Breast epithelium (tissue), 4 donors: ENCODE measurements around the gene SOCS7. TPM values are rescaled to one million over a fixed set of nuclear protein-coding genes. Genes with fewer than 3 reads are reported as not detected.

Source experiments
- DNase-seq, 2 donors: peaks; one replicate each; pipeline ENCODE4 v3.0.0-alpha.2; 2019; ENCODE audit warnings: low spot score in 2 of 2
- H3K27ac ChIP-seq, 2 donors: fragments of 200-600 bp; sonication (generic) in 1 of 2; one replicate each; pipeline ENCODE4 v1.5.1; 2016 to 2019; ENCODE audit warnings: mild to moderate bottlenecking in 1 of 2
- H3K27me3 ChIP-seq, 2 donors: fragments of 200-600 bp; sonication (generic) in 1 of 2; one replicate each; pipeline versions ENCODE4 v1.5.1 to v1.6.0; 2017 to 2019; ENCODE audit warnings: control low read depth in 1 of 2, mild to moderate bottlenecking in 1 of 2
- H3K36me3 ChIP-seq: fragments of 200-600 bp; one replicate; pipeline ENCODE4 v1.5.1; 2019
- H3K4me1 ChIP-seq, 2 donors: fragments of 200-600 bp; sonication (generic); one replicate each; pipeline ENCODE4 v1.5.1; 2016 to 2019; ENCODE audit warnings: control low read depth in 1 of 2
- H3K4me3 ChIP-seq, 3 donors: fragments of 200-600 bp; sonication (generic); 1 replicate in 2 of 3; 2 replicates in 1 of 3; pipeline ENCODE4 v1.5.1; 2016 to 2019; ENCODE audit warnings: mild to moderate bottlenecking in 3 of 3, moderate library complexity in 2 of 3
- H3K9me3 ChIP-seq, 2 donors: fragments of 200-600 bp; sonication (generic) in 1 of 2; one replicate each; pipeline ENCODE4 v1.5.1; 2016 to 2019; ENCODE audit warnings: control low read depth in 1 of 2
- CTCF ChIP-seq, 3 donors: fragments of 450-650 bp; IDR thresholded peaks; one replicate each; pipeline ENCODE4 v1.5.1; 2016 to 2017; ENCODE audit warnings: antibody characterized with exemption in 3 of 3, mild to moderate bottlenecking in 3 of 3, moderate library complexity in 3 of 3
- POLR2A ChIP-seq: fragments of 450-650 bp; IDR thresholded peaks from one replicate; pipeline ENCODE4 v1.6.1; 2016; ENCODE audit warnings: antibody characterized with exemption, mild to moderate bottlenecking, moderate library complexity
- POLR2AphosphoS5 ChIP-seq, 3 donors: sonication (generic); formaldehyde crosslinking; IDR thresholded peaks; one replicate each; pipeline ENCODE4 v1.6.1; 2017; ENCODE audit warnings: antibody characterized with exemption in 3 of 3
- intact Hi-C: fragments of 100-400 bp; cut with DNase I; formaldehyde crosslinking; loops from one replicate; pipeline ENCODE4 v1.15.1; 2023; ENCODE audit warnings: low total_unique reads
- total RNA-seq, 3 donors: library from RNA; depleted of rRNA; stranded (reverse); fragments of >200 nt; gene quantifications; one replicate each; pipeline ENCODE4 v1.1.0, GENCODE V29; 2016

SOCS7 gene
- total RNA-seq, 3 donors from 2014 or later = 9.9 to 24.0 (median 14.7) TPM

- H3K4me1 ChIP-seq = peaks cover 0 to 6% of the 10 kb centered on the region in 2 donors
- H3K9me3 ChIP-seq = no peaks in the 10 kb centered on the region
- TF ChIP-seq POLR2A (no peak), CTCF (IDR thresholded peaks at IDR 0.05) (no peak), POLR2AphosphoS5 (IDR thresholded peaks at IDR 0.05) (no peak)
- H3K27ac ChIP-seq = no peak within 1 kb of the TSS
- H3K27me3 ChIP-seq = peaks cover 0 to 10% of the 10 kb centered on the region in 2 donors
- intact Hi-C loops = loop anchor here (10.0 kb wide), 1 partner anchor 71 kb away; no protein-coding TSS in a partner anchor
- DNase-seq = no peak
- H3K36me3 ChIP-seq = no peaks in the 10 kb centered on the region
- H3K4me3 ChIP-seq = no peak within 1 kb of the TSS
Measured at GRCh38 chr17:38343608-38344419, 7.8 kb upstream of the SOCS7 start, which contains the start of gene GPR179. TSS of gene GPR179 (minus strand) at chr17:38343956. CDS start at chr17:38343789, 167 bp downstream.

- H3K27me3 ChIP-seq = peaks cover 0 to 10% of the 10 kb centered on the region in 2 donors
- peaks cover 0 to 6% of the 10 kb centered on the region in 2 donors for H3K4me1 ChIP-seq
- no peak overlapping the region for H3K27ac ChIP-seq
- intact Hi-C loops = loop anchor here (10.0 kb wide), 1 partner anchor 70 kb away; no protein-coding TSS in a partner anchor
- DNase-seq = no peak
- TF ChIP-seq CTCF (IDR thresholded peaks at IDR 0.05) = no peak
- TF ChIP-seq POLR2AphosphoS5 (IDR thresholded peaks at IDR 0.05) = no peak
- TF ChIP-seq POLR2A = no peak
- no peaks in the 10 kb centered on the region for H3K9me3 ChIP-seq
- H3K4me3 ChIP-seq = no peak overlapping the region
- H3K36me3 ChIP-seq = no peaks in the 10 kb centered on the region
Measured at GRCh38 chr17:38344420-38344745, 7.3 kb upstream of the SOCS7 start.

GRCh38 chr17:38345743-38346142 is 5.9 kb upstream of the SOCS7 start:
- Histone ChIP-seq H3K27ac (no peak overlapping the region), H3K4me3 (no peak overlapping the region), H3K9me3 (no peaks in the 10 kb centered on the region), H3K36me3 (no peaks in the 10 kb centered on the region), H3K4me1 (peaks cover 0 to 6% of the 10 kb centered on the region in 2 donors), H3K27me3 (peaks cover 0 to 10% of the 10 kb centered on the region in 2 donors)
- no peak for TF ChIP-seq POLR2A
- no peak for TF ChIP-seq POLR2AphosphoS5 (IDR thresholded peaks at IDR 0.05)
- no peak for TF ChIP-seq CTCF (IDR thresholded peaks at IDR 0.05)
- no peak for DNase-seq
- intact Hi-C loops = loop anchor here (10.0 kb wide), 1 partner anchor 69 kb away; no protein-coding TSS in a partner anchor

GRCh38 chr17:38349097-38349730 is 2.4 kb upstream of the SOCS7 start:
- peaks cover 0 to under 1% of the 10 kb centered on the region in 2 donors for H3K27me3 ChIP-seq
- intact Hi-C loops = loop anchor here (10.0 kb wide), 1 partner anchor 66 kb away; no protein-coding TSS in a partner anchor
- TF ChIP-seq POLR2AphosphoS5 (IDR thresholded peaks at IDR 0.05) (peak in 1 of 3 donors; percentile 25), POLR2A (no peak), CTCF (IDR thresholded peaks at IDR 0.05) (peak; percentile 33 to 78 (median 76))
- H3K4me3 ChIP-seq = no peak overlapping the region
- H3K9me3 ChIP-seq = no peaks in the 10 kb centered on the region
- H3K36me3 ChIP-seq = no peaks in the 10 kb centered on the region
- H3K4me1 ChIP-seq = no peaks in the 10 kb centered on the region
- H3K27ac ChIP-seq = peak overlapping the region in 1 of 2 donors; percentile 34
- peak; percentile 79 to 88 for DNase-seq

- Histone ChIP-seq H3K27me3 (no peaks in the 10 kb centered on the region), H3K9me3 (no peaks in the 10 kb centered on the region), H3K36me3 (no peaks in the 10 kb centered on the region), H3K27ac (no peak overlapping the region), H3K4me3 (no peak overlapping the region), H3K4me1 (peaks cover 0 to 4% of the 10 kb centered on the region in 2 donors)
- DNase-seq = no peak
- no peak for TF ChIP-seq POLR2AphosphoS5 (IDR thresholded peaks at IDR 0.05)
- TF ChIP-seq CTCF (IDR thresholded peaks at IDR 0.05) = no peak
- no peak for TF ChIP-seq POLR2A
- intact Hi-C loops = no loop called here
Measured at GRCh38 chr17:38350035-38350434, 1.6 kb upstream of the SOCS7 start.
